Fibroblast of lung (primary cell): Measurements from ENCODE around the gene TRAF3. TPM values are rescaled to one million over a fixed set of nuclear protein-coding genes. Genes with fewer than 3 reads are reported as not detected.

Experiments
- DNase-seq, 2 donors: peaks; one replicate each; pipeline versions ENCODE4 v3.0.0 to v3.0.0-alpha.2; 2010; ENCODE audit warnings: low read depth in 2 of 2
- H2AFZ ChIP-seq: 2 replicates; pipeline ENCODE4 v1.5.1; 2012; ENCODE audit warnings: low read length, control low read depth, inconsistent platforms
- H3K27ac ChIP-seq: 2 replicates; pipeline ENCODE4 v1.5.1; 2011; ENCODE audit warnings: low read length, control low read depth; ENCODE audit not compliant: insufficient read depth
- H3K27me3 ChIP-seq: 2 replicates; pipeline ENCODE4 v1.5.1; 2011; ENCODE audit warnings: mild to moderate bottlenecking, low read length; ENCODE audit not compliant: control insufficient read depth, insufficient read depth
- H3K36me3 ChIP-seq: 2 replicates; pipeline ENCODE4 v1.5.1; 2011; ENCODE audit warnings: low read length; ENCODE audit not compliant: control insufficient read depth, insufficient read depth
- H3K4me1 ChIP-seq: 2 replicates; pipeline ENCODE4 v1.5.1; 2011; ENCODE audit warnings: low read length; ENCODE audit not compliant: control insufficient read depth, insufficient read depth; ENCODE audit errors: extremely low read depth
- H3K4me2 ChIP-seq: 2 replicates; pipeline ENCODE4 v1.5.1; 2011; ENCODE audit warnings: low read length, control low read depth; ENCODE audit not compliant: insufficient read depth; ENCODE audit errors: extremely low read depth
- H3K4me3 ChIP-seq, 4 experiments: fragments of 200-600 bp in 1 of 4; sonication (generic) in 1 of 4; replicated peaks in 1 of 4; 2 replicates each; pipeline ENCODE4 v1.5.1; 2011 to 2016; ENCODE audit warnings: low read length in 4 of 4, low read depth in 3 of 4, mild to moderate bottlenecking in 3 of 4, control low read depth in 2 of 4, inconsistent platforms in 1 of 4, mixed read lengths in 1 of 4; ENCODE audit not compliant: insufficient read depth in 1 of 4; ENCODE audit errors: control extremely low read depth in 1 of 4
- H3K79me2 ChIP-seq: 2 replicates; pipeline ENCODE4 v1.5.1; 2012; ENCODE audit warnings: mild to moderate bottlenecking, low read length, inconsistent platforms; ENCODE audit not compliant: control insufficient read depth, insufficient read depth
- H3K9ac ChIP-seq: 2 replicates; pipeline ENCODE4 v1.5.1; 2011; ENCODE audit warnings: mild to moderate bottlenecking, low read length, control low read depth; ENCODE audit not compliant: insufficient read depth
- H3K9me3 ChIP-seq: 2 replicates; pipeline ENCODE4 v1.5.1; 2012; ENCODE audit warnings: low read depth, low read length; ENCODE audit not compliant: control insufficient read depth, insufficient read depth
- H4K20me1 ChIP-seq: 2 replicates; pipeline ENCODE4 v1.5.1; 2011; ENCODE audit warnings: low read length; ENCODE audit not compliant: control insufficient read depth, insufficient read depth; ENCODE audit errors: extremely low read depth
- EZH2 ChIP-seq: IDR thresholded peaks from 2 replicates; pipeline ENCODE4 v1.5.1; 2012; ENCODE audit warnings: low read length, control low read depth, mild to moderate bottlenecking; ENCODE audit errors: missing control alignments
- polyA plus RNA-seq, 2 donors: library from polyadenylated mRNA; depleted of rRNA in 1 of 2; stranded (reverse) in 1 of 2; unstranded in 1 of 2; fragments of >200 nt; gene quantifications; 2 replicates each; pipeline ENCODE4 v1.2.1, GENCODE V29; 2011 to 2012; ENCODE audit warnings: missing spikeins in 1 of 2
- total RNA-seq: library from RNA; depleted of rRNA; stranded (reverse); fragments of >200 nt; gene quantifications from 2 replicates; pipeline ENCODE4 v1.2.1, GENCODE V29; 2014
- TF ChIP-seq, protein P1 (sequence below), 2 donors: IDR thresholded peaks in 1 of 2; conservative IDR thresholded peaks in 1 of 2; 1 replicate in 1 of 2; 2 replicates in 1 of 2; pipeline ENCODE4 v1.5.1; 2011 to 2012; ENCODE audit warnings: low read length in 2 of 2, control low read depth in 1 of 2, inconsistent platforms in 1 of 2, low read depth in 1 of 2, mild to moderate bottlenecking in 1 of 2

TRAF3 gene
- total and polyA plus RNA-seq, 2 donors (not counting 1 experiment from before 2014, with no cell fraction given), result 12.1 to 14.4 TPM

DNA sequence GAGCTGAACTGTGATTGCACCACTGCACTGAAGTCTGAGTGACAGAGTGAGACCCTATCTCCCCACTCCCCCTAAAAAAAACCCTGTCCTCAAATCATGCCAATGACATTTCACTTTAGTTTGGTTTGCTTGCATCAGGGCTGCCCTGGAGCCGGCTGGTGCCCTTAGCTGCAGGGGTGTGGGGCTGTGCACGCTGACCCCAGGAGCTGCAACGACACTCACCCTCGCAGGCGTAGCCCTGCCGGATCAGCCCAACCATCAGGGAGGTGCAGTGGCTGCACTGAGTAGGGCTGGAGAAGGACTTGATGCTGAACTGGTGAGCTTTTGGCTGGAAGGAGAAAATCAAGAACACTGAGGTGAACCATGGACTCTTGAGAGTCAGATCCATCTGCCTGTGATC lies 175.0 kb downstream of the TRAF3 start:
- Histone ChIP-seq H3K79me2 (no peaks in the 10 kb centered on the region), H4K20me1 (no peaks in the 10 kb centered on the region), H3K9ac (no peak overlapping the region), H3K4me3 (no peak overlapping the region), H3K4me1 (no peaks in the 10 kb centered on the region), H3K36me3 (peaks cover 41% of the 10 kb centered on the region), H2AFZ (no peak overlapping the region), H3K27me3 (no peaks in the 10 kb centered on the region), H3K27ac (no peak overlapping the region), H3K4me2 (no peak overlapping the region), H3K9me3 (no peaks in the 10 kb centered on the region)
- no peak for TF ChIP-seq EZH2
- TF ChIP-seq, protein P1, sequence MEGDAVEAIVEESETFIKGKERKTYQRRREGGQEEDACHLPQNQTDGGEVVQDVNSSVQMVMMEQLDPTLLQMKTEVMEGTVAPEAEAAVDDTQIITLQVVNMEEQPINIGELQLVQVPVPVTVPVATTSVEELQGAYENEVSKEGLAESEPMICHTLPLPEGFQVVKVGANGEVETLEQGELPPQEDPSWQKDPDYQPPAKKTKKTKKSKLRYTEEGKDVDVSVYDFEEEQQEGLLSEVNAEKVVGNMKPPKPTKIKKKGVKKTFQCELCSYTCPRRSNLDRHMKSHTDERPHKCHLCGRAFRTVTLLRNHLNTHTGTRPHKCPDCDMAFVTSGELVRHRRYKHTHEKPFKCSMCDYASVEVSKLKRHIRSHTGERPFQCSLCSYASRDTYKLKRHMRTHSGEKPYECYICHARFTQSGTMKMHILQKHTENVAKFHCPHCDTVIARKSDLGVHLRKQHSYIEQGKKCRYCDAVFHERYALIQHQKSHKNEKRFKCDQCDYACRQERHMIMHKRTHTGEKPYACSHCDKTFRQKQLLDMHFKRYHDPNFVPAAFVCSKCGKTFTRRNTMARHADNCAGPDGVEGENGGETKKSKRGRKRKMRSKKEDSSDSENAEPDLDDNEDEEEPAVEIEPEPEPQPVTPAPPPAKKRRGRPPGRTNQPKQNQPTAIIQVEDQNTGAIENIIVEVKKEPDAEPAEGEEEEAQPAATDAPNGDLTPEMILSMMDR (conservative IDR thresholded peaks at IDR 0.05 in 1 of 2, IDR thresholded peaks at IDR 0.05 in 1 of 2; ENCODE audit: low read depth in 1 of 2, low read length in 2 of 2), result no peak
- DNase-seq, result no peak

DNA sequence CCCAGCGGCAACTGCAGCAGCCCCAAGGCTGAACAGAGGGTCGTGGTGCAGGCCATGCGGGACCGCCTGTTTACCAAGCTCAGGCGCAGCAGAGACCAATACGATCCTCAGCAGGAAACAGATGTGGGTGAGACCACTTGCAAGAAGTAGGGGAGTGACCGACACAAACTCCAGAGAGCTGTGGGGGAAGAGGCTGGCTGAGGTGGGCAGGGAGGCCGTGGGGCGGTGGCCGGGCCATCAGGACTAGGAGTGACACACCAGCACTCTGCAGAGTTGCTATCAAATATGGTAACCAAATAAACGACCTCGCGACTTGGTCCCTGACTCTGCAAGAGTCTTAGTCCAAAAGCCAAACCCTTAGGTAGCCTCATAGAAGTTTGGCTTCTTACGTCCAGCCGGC lies 175.9 kb downstream of the TRAF3 start:
- no peaks in the 10 kb centered on the region for H3K4me1 ChIP-seq
- TF ChIP-seq, protein P1 (conservative IDR thresholded peaks at IDR 0.05 in 1 of 2, IDR thresholded peaks at IDR 0.05 in 1 of 2; ENCODE audit: low read depth in 1 of 2, low read length in 2 of 2), result no peak
- no peak for TF ChIP-seq EZH2
- H4K20me1 ChIP-seq, result no peaks in the 10 kb centered on the region
- DNase-seq, result no peak
- H3K27ac ChIP-seq, result no peak overlapping the region
- H3K27me3 ChIP-seq, result no peaks in the 10 kb centered on the region
- H3K36me3 ChIP-seq, result peaks cover 45% of the 10 kb centered on the region
- H3K9me3 ChIP-seq, result no peaks in the 10 kb centered on the region
- no peak overlapping the region for H3K9ac ChIP-seq
- no peaks in the 10 kb centered on the region for H3K79me2 ChIP-seq
- H3K4me3 ChIP-seq, result no peak overlapping the region
- H3K4me2 ChIP-seq, result no peak overlapping the region
- H2AFZ ChIP-seq, result no peak overlapping the region

DNA sequence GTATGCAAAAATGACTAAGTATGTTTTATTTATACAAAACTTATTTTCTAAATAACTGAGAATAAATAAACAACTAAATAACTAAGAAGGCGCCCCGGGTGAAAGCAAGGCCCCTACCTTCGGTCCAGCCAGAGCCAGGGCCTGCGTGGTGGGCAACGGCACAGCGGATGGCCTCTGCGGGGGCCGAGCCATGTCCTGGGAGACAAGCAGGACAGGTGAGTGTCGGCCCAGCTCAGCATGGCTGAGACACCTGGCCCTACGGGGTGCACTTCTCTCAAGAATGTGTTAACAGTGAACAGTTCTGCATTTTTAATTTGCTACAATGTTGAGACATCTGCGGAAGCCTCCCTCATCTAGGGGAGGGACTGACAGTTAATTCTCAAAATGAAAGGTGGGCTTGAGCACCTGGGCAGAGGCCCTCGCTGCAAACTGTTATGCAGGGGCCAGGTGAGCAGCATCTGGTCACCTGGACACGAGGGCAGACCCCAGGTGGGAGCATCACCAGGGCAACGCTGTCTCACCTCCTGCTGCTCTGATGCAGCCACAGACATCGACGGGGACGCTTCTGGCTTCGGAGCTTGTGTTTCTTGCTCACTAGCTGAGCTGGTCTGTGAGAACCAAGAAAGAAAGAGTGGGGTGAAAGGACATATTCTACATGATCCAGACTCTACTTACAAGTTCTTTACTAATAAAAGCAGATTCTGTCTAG lies 177.0 kb downstream of the TRAF3 start:
- Histone ChIP-seq H3K27ac (no peak overlapping the region), H3K4me1 (no peaks in the 10 kb centered on the region), H3K27me3 (no peaks in the 10 kb centered on the region), H3K4me2 (no peak overlapping the region), H3K79me2 (no peaks in the 10 kb centered on the region), H2AFZ (no peak overlapping the region), H3K9ac (no peak overlapping the region), H4K20me1 (no peaks in the 10 kb centered on the region), H3K4me3 (no peak overlapping the region), H3K36me3 (peaks cover 44% of the 10 kb centered on the region), H3K9me3 (no peaks in the 10 kb centered on the region)
- DNase-seq, result no peak
- TF ChIP-seq EZH2, result no peak
- TF ChIP-seq, protein P1 (conservative IDR thresholded peaks at IDR 0.05 in 1 of 2, IDR thresholded peaks at IDR 0.05 in 1 of 2; ENCODE audit: low read depth in 1 of 2, low read length in 2 of 2), result no peak
